ENCODE measurements around the gene IRF9. TPM values are rescaled to one million over a fixed set of nuclear protein-coding genes. Genes with fewer than 3 reads are reported as not detected.

The IRF9 gene
- polyA plus RNA-seq, 1 experiment, result 48.4 TPM

DNA sequence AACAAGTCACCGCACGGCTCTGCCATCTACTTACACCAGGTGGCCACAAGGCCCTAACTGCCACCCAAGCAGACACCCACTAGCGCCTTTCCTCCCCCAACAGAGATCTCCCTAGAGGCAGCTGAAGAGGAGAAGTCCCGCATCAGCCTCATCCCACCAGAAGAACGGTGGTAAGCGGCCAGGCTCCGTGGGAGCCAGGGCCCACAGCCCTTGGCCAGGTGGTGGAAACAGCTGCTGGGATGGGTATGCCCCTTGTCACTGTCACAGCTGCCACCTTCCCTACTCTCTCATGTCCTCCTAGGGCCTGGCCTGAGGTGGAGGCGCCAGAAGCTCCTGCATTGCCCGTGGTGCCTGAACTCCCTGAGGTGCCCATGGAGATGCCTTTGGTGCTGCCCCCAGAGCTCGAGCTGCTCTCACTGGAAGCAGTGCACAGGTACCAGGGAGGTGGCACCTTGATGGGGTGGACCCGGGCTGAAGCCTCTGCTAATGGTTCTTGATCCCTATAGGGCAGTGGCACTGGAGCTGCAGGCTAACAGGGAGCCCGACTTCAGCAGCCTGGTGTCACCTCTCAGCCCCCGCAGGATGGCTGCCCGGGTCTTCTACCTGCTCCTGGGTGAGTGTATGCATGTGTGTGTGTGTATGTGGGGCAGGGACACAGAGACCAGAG is 18.4 kb downstream of the IRF9 start:
- no peak overlapping the region for H3K4me3 ChIP-seq (ENCODE audit: low read depth, low read length)
- no peak for TF ChIP-seq CTCF (IDR thresholded peaks at IDR 0.05; ENCODE audit: low read depth, low read length)
- no peak for DNase-seq (ENCODE audit: low read depth, low spot score)
- POLR2A ChIA-PET, result interaction anchor here (0.6 to 1.4 kb wide), 4 partner anchors 9 to 191 kb away, joined by 3 to 4 read pairs (median 4); partner anchors contain the start of genes CHMP4A, DHRS4L2 and IPO4
- peak overlapping the region; percentile 61 for H3K27ac ChIP-seq (ENCODE audit: low read depth, low read length)
- no peaks in the 10 kb centered on the region for H3K9me3 ChIP-seq (ENCODE audit: control insufficient read depth, insufficient read depth, low read length)
- no peaks in the 10 kb centered on the region for H3K27me3 ChIP-seq (ENCODE audit: control insufficient read depth, insufficient read depth, low read length)
- CTCF ChIA-PET, result interaction anchor here (0.9 to 2.0 kb wide), 2 partner anchors 18 to 155 kb away, joined by 3 to 6 read pairs; partner anchors contain the start of gene IRF9

DNA sequence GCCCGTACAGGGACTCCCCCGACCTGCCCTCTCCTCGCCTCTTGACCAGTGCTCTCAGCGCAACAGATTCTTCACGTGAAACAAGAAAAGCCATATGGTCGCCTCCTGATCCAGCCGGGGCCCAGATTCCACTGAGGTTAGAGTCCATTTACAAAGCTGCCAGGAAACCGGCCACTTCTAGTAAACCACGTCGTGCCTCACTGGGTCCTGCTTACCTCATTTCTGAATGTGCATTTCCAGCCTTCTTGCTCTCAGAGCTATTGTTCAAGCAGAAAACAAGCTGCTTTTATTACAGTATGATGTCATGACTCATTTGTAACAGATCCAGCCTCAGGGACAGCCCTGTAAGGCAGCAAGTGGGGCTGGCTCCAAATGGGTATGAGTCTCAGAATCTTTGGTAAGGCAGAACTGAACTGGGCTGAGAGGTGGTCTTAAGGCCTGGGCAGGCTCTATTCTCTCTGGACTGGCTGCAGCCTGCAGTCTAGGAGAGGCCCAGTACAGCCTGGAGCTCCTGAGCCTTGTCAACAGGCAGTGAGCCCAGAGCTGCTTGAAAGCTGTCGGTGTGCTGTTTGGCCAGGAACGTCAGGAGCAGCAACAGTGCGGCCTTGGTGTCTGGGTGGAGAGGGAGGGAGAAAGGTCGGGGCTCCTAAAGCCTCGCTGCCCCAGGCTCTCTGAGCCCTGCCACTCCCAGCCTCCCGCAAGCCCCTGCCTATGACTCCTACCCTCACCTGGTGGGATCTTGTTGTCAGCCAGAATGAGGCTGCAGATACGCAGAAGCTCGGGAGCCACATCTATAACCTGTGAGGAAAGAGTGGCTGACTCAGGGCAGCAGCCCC is 19.1 kb downstream of the IRF9 start:
- Histone ChIP-seq H3K27ac (ENCODE audit: low read depth, low read length) (peak overlapping the region; percentile 61), H3K9me3 (ENCODE audit: control insufficient read depth, insufficient read depth, low read length) (no peaks in the 10 kb centered on the region), H3K4me3 (ENCODE audit: low read depth, low read length) (no peak overlapping the region), H3K27me3 (ENCODE audit: control insufficient read depth, insufficient read depth, low read length) (no peaks in the 10 kb centered on the region)
- TF ChIP-seq CTCF (IDR thresholded peaks at IDR 0.05; ENCODE audit: low read depth, low read length), result no peak
- ChIA-PET POLR2A (interaction anchor here (0.6 to 1.4 kb wide), 5 partner anchors 8 to 191 kb away, joined by 3 to 4 read pairs (median 3); partner anchors contain the start of genes CHMP4A, DHRS4L2 and IPO4), CTCF (interaction anchor here (0.9 to 2.0 kb wide), 2 partner anchors 19 to 154 kb away, joined by 3 to 6 read pairs; partner anchors contain the start of gene IRF9)
- DNase-seq (ENCODE audit: low read depth, low spot score), result peak; percentile 27

DNA sequence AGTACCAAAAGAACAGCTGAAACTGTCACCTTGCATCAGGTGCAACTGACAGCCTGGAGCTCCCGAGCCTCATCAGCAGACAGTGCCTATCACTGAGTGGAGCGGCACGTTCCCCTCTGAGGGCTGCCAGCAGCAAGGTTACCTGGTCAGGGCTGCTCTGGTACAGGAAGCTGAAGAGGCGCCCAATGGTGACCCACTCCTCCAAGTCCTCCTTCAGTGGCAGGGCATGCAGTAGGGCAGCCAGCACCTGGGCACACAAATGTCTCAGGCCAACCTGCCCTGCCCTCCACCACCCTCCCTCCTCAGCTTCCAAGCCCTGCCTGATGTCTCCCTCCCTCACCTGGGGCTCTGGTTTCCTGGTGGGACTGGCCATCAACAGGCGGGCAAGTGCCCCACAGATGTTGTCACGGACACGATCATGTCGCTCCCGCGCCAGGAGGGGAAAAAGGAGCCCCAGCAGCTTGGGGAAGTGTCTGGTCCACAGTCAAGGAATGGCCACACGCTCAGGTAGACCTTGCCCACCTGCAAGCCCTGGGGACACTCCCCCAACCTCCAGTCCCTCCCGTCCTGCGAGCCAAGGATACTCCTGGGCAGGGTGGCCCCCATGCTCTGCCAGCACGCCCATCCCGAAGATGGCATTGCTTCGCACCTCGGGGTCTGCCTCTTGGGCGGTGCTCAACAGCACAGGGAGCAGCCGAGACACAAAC is 20.5 kb downstream of the IRF9 start:
- ChIA-PET POLR2A (interaction anchor here (0.6 to 1.1 kb wide), 2 partner anchors 12 to 38 kb away, joined by 4 to 5 read pairs; no protein-coding TSS in a partner anchor), CTCF (interaction anchor here (2.0 kb wide), 1 partner anchor 20 kb away, joined by 6 read pairs; the partner anchor contains the start of gene IRF9)

More for the DNA sequence above, 20.5 kb downstream of the IRF9 start:
- no peak overlapping the region for H3K4me3 ChIP-seq (ENCODE audit: low read depth, low read length)
- no peaks in the 10 kb centered on the region for H3K27me3 ChIP-seq (ENCODE audit: control insufficient read depth, insufficient read depth, low read length)
- TF ChIP-seq CTCF (IDR thresholded peaks at IDR 0.05; ENCODE audit: low read depth, low read length), result no peak
- no peak overlapping the region for H3K27ac ChIP-seq (ENCODE audit: low read depth, low read length)
- DNase-seq (ENCODE audit: low read depth, low spot score), result no peak
- H3K9me3 ChIP-seq (ENCODE audit: control insufficient read depth, insufficient read depth, low read length), result no peaks in the 10 kb centered on the region

All from AG04450 (cell line).